Measurements from ENCODE around the gene CFAP46. TPM values are rescaled to one million over a fixed set of nuclear protein-coding genes. Genes with fewer than 3 reads are reported as not detected.

Gene CFAP46
- total RNA-seq, 1 experiment from 2014 or later, result 1.6 TPM

DNA sequence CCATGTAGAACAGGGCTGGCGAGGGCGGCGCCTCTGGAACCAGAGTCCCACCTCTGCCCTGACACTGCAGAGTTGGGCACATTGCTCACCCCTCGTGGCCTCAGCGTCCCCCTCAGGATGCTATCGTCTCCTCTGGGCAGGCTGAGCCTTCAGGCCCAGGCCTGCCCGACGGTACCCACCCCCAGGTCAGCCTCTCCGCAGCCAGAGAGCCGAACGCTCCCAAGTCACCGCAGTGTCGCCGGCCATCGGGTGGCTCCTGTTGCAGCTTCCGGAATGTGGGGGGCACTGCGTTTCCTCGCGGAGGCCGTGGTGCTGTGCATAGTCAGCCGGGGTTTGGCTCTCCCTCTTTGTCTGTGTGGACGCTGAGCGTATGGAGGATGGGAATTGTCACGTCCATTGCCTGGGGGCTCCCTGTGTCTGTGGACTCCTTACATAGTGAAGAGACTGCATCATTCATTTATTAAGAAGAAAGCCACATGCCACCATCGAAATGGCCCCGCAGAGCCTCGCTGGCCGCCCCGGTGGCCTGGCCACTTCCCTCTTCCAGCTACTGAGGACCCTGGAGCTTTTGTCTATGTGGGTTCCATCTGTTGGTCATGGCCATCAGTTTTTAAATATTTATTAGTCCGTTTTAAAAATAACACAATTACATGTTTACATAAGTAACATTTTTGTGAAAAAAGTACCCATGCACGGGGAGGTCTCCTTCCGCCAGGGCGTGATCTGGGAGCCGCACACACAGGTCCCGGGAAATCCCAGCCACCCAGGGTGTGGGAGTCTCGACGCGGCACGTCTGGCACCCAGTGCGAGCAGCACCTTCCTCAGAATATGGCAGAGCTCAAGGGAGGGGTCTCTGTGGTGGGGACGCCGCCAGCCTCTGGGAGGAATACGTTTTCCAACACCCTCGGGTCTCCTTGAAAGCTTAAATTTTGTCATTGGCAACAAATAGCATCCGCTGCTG lies 172.0 kb downstream of the CFAP46 start:
- CTCF ChIA-PET, result no interaction called here
- no TSS peak for BruUV-seq (replicated peaks)
- Histone ChIP-seq H3K4me3 (ENCODE audit: low read depth in 2 of 2, low read length in 2 of 2) (no peak overlapping the region), H3K36me3 (ENCODE audit: control insufficient read depth, insufficient read depth, low read length) (no peaks in the 10 kb centered on the region), H3K9me3 (ENCODE audit: control insufficient read depth, insufficient read depth, low read depth, low read length) (no peaks in the 10 kb centered on the region), H3K27ac (ENCODE audit: low read length) (no peak overlapping the region), H3K27me3 (ENCODE audit: control insufficient read depth, insufficient read depth, low read length) (no peaks in the 10 kb centered on the region), H3K4me1 (ENCODE audit: control insufficient read depth, insufficient read depth, low read length) (peaks cover 9% of the 10 kb centered on the region)
- ATAC-seq, result no peak
- POLR2A ChIA-PET, result no interaction called here
- DNase-seq (ENCODE audit: low read depth, low spot score), result no peak
- in situ Hi-C loops (cut with HindIII; ENCODE audit: low pct_unique_long_range_greater_than_20kb, low sequenced_read_pairs), result no loop called here
- intact Hi-C loops (cut with micrococcal nuclease; ENCODE audit: unreplicated experiment), result no loop called here
- TF ChIP-seq, protein P1, sequence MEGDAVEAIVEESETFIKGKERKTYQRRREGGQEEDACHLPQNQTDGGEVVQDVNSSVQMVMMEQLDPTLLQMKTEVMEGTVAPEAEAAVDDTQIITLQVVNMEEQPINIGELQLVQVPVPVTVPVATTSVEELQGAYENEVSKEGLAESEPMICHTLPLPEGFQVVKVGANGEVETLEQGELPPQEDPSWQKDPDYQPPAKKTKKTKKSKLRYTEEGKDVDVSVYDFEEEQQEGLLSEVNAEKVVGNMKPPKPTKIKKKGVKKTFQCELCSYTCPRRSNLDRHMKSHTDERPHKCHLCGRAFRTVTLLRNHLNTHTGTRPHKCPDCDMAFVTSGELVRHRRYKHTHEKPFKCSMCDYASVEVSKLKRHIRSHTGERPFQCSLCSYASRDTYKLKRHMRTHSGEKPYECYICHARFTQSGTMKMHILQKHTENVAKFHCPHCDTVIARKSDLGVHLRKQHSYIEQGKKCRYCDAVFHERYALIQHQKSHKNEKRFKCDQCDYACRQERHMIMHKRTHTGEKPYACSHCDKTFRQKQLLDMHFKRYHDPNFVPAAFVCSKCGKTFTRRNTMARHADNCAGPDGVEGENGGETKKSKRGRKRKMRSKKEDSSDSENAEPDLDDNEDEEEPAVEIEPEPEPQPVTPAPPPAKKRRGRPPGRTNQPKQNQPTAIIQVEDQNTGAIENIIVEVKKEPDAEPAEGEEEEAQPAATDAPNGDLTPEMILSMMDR (IDR thresholded peaks at IDR 0.05), result no peak
- TF ChIP-seq TCF7L2 (IDR thresholded peaks at IDR 0.05; ENCODE audit: low read depth, low read length) (no peak), SIN3A (IDR thresholded peaks at IDR 0.05; ENCODE audit: borderline replicate concordance, insufficient read depth, low read depth, low read length) (no peak), POLR2AphosphoS5 (IDR thresholded peaks at IDR 0.05; ENCODE audit: low read depth, low read length) (no peak)
- TF ChIP-seq, protein P2, sequence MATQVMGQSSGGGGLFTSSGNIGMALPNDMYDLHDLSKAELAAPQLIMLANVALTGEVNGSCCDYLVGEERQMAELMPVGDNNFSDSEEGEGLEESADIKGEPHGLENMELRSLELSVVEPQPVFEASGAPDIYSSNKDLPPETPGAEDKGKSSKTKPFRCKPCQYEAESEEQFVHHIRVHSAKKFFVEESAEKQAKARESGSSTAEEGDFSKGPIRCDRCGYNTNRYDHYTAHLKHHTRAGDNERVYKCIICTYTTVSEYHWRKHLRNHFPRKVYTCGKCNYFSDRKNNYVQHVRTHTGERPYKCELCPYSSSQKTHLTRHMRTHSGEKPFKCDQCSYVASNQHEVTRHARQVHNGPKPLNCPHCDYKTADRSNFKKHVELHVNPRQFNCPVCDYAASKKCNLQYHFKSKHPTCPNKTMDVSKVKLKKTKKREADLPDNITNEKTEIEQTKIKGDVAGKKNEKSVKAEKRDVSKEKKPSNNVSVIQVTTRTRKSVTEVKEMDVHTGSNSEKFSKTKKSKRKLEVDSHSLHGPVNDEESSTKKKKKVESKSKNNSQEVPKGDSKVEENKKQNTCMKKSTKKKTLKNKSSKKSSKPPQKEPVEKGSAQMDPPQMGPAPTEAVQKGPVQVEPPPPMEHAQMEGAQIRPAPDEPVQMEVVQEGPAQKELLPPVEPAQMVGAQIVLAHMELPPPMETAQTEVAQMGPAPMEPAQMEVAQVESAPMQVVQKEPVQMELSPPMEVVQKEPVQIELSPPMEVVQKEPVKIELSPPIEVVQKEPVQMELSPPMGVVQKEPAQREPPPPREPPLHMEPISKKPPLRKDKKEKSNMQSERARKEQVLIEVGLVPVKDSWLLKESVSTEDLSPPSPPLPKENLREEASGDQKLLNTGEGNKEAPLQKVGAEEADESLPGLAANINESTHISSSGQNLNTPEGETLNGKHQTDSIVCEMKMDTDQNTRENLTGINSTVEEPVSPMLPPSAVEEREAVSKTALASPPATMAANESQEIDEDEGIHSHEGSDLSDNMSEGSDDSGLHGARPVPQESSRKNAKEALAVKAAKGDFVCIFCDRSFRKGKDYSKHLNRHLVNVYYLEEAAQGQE (IDR thresholded peaks at IDR 0.05; ENCODE audit: insufficient read depth in 1 of 2, low read depth in 2 of 2, low read length in 1 of 2), result no peak

DNA sequence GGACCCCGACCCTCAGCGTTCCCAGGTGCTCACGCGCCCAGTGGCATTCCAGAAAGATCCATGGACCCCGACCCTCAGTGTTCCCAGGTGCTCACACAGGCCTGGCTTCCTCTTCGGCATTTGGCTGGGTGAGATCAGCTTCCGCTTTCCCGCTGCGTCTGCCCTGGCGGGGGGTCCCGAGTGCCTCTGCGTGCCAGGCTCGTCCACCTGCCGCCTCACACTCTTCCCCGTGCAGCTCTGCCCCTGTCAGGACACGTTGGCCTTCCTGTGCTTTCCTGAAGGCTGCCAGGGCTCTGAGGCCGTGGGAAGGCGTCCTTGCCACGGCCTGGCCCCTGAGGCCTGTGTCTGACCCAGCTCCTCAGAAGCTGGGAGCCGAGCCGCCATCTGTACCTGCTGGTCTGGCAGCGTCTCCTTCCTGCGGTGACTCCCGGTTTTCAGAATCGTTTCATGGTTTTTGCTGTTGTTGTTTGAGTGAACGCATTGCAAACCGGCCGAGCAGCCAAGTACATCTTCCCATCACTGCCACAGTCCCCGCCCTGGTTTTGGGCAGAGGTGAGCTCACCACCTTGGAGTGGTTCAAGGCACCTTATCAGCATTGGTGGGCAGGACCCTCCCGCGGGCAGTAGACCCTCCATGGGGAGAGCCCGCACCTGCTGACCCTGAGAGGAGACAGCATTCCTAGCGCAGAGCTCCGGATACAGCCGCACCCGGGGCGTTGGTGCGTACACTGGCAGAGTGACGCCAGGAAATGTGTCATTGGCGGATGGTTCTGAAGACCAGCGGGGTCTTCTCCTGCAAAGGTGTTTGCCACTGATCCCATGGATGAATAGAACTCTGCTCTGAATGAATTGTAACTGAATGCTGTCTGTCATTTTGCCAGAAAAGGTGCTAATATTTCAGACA lies 173.8 kb downstream of the CFAP46 start:
- ATAC-seq, result no peak
- intact Hi-C loops (cut with micrococcal nuclease; ENCODE audit: unreplicated experiment), result no loop called here
- H3K27ac ChIP-seq (ENCODE audit: low read length), result no peak overlapping the region
- POLR2A ChIA-PET, result no interaction called here
- TF ChIP-seq POLR2AphosphoS5 (IDR thresholded peaks at IDR 0.05; ENCODE audit: low read depth, low read length) (no peak), SIN3A (IDR thresholded peaks at IDR 0.05; ENCODE audit: borderline replicate concordance, insufficient read depth, low read depth, low read length) (no peak), TCF7L2 (IDR thresholded peaks at IDR 0.05; ENCODE audit: low read depth, low read length) (no peak)
- TF ChIP-seq, protein P1 (IDR thresholded peaks at IDR 0.05), result no peak
- TF ChIP-seq, protein P2 (IDR thresholded peaks at IDR 0.05; ENCODE audit: insufficient read depth in 1 of 2, low read depth in 2 of 2, low read length in 1 of 2), result no peak
- BruUV-seq (replicated peaks), result no TSS peak
- H3K4me1 ChIP-seq (ENCODE audit: control insufficient read depth, insufficient read depth, low read length), result no peaks in the 10 kb centered on the region
- no peaks in the 10 kb centered on the region for H3K36me3 ChIP-seq (ENCODE audit: control insufficient read depth, insufficient read depth, low read length)
- in situ Hi-C loops (cut with HindIII; ENCODE audit: low pct_unique_long_range_greater_than_20kb, low sequenced_read_pairs), result no loop called here
- DNase-seq (ENCODE audit: low read depth, low spot score), result no peak
- H3K27me3 ChIP-seq (ENCODE audit: control insufficient read depth, insufficient read depth, low read length), result no peaks in the 10 kb centered on the region
- CTCF ChIA-PET, result no interaction called here
- no peak overlapping the region for H3K4me3 ChIP-seq (ENCODE audit: low read depth in 2 of 2, low read length in 2 of 2)
- no peaks in the 10 kb centered on the region for H3K9me3 ChIP-seq (ENCODE audit: control insufficient read depth, insufficient read depth, low read depth, low read length)

All from Panc1 (cell line).